Trophoblast cell (in vitro differentiated cells and primary cell): ENCODE measurements around the gene TMEM248.

ENCODE experiments used
- DNase-seq, 2 donors: peaks; one replicate each; pipeline ENCODE4 v3.0.0-alpha.2; 2016
- H2AFZ ChIP-seq: 2 replicates; pipeline ENCODE4 v1.6.1; 2013; ENCODE audit warnings: low read length, moderate library complexity, mild to moderate bottlenecking; ENCODE audit not compliant: insufficient read depth, poor library complexity
- H2AK5ac ChIP-seq: 2 replicates; pipeline ENCODE4 v1.6.1; 2013; ENCODE audit warnings: mild to moderate bottlenecking, low read length
- H2BK120ac ChIP-seq: 2 replicates; pipeline ENCODE4 v1.6.1; 2013; ENCODE audit warnings: low read length, mild to moderate bottlenecking, moderate library complexity; ENCODE audit not compliant: insufficient read depth, poor library complexity
- H2BK12ac ChIP-seq: 2 replicates; pipeline ENCODE4 v1.6.1; 2013; ENCODE audit warnings: mild to moderate bottlenecking, low read length, moderate library complexity
- H2BK5ac ChIP-seq: 2 replicates; pipeline ENCODE4 v1.6.1; 2013; ENCODE audit warnings: low read length, low read depth, moderate library complexity, mild to moderate bottlenecking; ENCODE audit not compliant: poor library complexity
- H3K14ac ChIP-seq: 2 replicates; pipeline ENCODE4 v1.6.1; 2013; ENCODE audit warnings: mild to moderate bottlenecking, low read length
- H3K18ac ChIP-seq: 2 replicates; pipeline ENCODE4 v1.6.1; 2013; ENCODE audit warnings: mild to moderate bottlenecking, low read length
- H3K23ac ChIP-seq: 2 replicates; pipeline ENCODE4 v1.6.1; 2013; ENCODE audit warnings: low read length
- H3K27ac ChIP-seq: 2 replicates; pipeline ENCODE4 v1.5.1; 2013; ENCODE audit warnings: low read depth, mild to moderate bottlenecking, inconsistent platforms, low read length, moderate library complexity
- H3K27me3 ChIP-seq: 2 replicates; pipeline ENCODE4 v1.6.1; 2013; ENCODE audit warnings: inconsistent platforms, mild to moderate bottlenecking, low read length, moderate library complexity; ENCODE audit not compliant: insufficient read depth
- H3K36me3 ChIP-seq, 2 experiments: 1 replicate in 1 of 2; 2 replicates in 1 of 2; pipeline ENCODE4 v1.6.1; 2013; ENCODE audit warnings: low read length in 2 of 2, mild to moderate bottlenecking in 2 of 2, moderate library complexity in 1 of 2; ENCODE audit not compliant: insufficient read depth in 2 of 2, control insufficient read depth in 1 of 2
- H3K4ac ChIP-seq: 2 replicates; pipeline ENCODE4 v1.6.1; 2013; ENCODE audit warnings: low read depth, mild to moderate bottlenecking, low read length, moderate library complexity
- H3K4me1 ChIP-seq, 2 experiments: 1 replicate in 1 of 2; 2 replicates in 1 of 2; pipeline ENCODE4 v1.6.1; 2013; ENCODE audit warnings: low read length in 2 of 2, mild to moderate bottlenecking in 2 of 2, moderate library complexity in 1 of 2; ENCODE audit not compliant: insufficient read depth in 2 of 2, control insufficient read depth in 1 of 2
- H3K4me2 ChIP-seq: 2 replicates; pipeline ENCODE4 v1.6.1; 2013; ENCODE audit warnings: inconsistent platforms, mild to moderate bottlenecking, low read length, moderate library complexity
- H3K4me3 ChIP-seq: 2 replicates; pipeline ENCODE4 v1.5.1; 2013; ENCODE audit warnings: mild to moderate bottlenecking, low read depth, low read length, inconsistent platforms
- H3K79me1 ChIP-seq: one replicate; pipeline ENCODE4 v1.6.1; 2013; ENCODE audit warnings: low read length
- H3K79me2 ChIP-seq: 2 replicates; pipeline ENCODE4 v1.6.1; 2013; ENCODE audit warnings: low read length, mild to moderate bottlenecking; ENCODE audit not compliant: control insufficient read depth, insufficient read depth, poor library complexity
- H3K9ac ChIP-seq: 2 replicates; pipeline ENCODE4 v1.6.1; 2013; ENCODE audit warnings: mild to moderate bottlenecking, low read length
- H3K9me3 ChIP-seq: 2 replicates; pipeline ENCODE4 v1.6.1; 2013; ENCODE audit warnings: low read depth, mild to moderate bottlenecking, control low read depth, inconsistent platforms, low read length; ENCODE audit not compliant: insufficient read depth
- H4K12ac ChIP-seq: 2 replicates; pipeline ENCODE4 v1.6.1; 2013; ENCODE audit warnings: low read depth, mild to moderate bottlenecking, low read length, moderate library complexity
- H4K8ac ChIP-seq: 2 replicates; pipeline ENCODE4 v1.6.1; 2013; ENCODE audit warnings: low read depth, mild to moderate bottlenecking, low read length, moderate library complexity
- H4K91ac ChIP-seq: one replicate; pipeline ENCODE4 v1.6.1; 2013; ENCODE audit warnings: low read depth, mild to moderate bottlenecking, low read length, moderate library complexity
- WGBS: extraction: QIAGEN DNeasy Blood & Tissue Kit; methylation state at CpG from one replicate; pipeline ENCODE4 v1.1.7; 2013; ENCODE audit warnings: missing lambda C conversion rate; ENCODE audit not compliant: insufficient read length, insufficient coverage; ENCODE audit errors: extremely low coverage; 5-methylcytosine and 5-hydroxymethylcytosine counted together

Gene TMEM248

DNA sequence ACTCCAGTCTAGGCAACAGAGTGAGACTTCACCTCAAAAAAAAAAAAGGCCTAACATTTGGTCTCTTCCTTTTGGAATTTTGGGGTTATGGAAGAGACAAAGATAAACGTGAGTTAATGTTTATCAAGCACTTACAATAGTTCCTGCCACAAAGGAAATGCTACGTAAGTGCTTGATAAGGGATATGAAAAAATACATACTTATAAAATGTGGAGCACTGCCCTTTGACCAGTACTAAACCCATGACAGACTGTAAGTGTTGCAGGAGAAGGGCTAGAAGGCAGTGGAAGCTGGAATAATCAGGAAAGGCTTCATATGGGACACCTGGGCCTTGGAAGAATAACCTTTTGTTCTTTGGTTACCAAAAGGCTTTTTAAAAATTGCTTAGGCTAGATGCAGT lies 25.5 kb downstream of the TMEM248 start:
- Histone ChIP-seq H4K8ac (no peak overlapping the region), H2BK5ac (no peak overlapping the region), H3K4me2 (no peak overlapping the region), H2BK12ac (no peak overlapping the region), H3K9me3 (no peaks in the 10 kb centered on the region), H4K91ac (no peak overlapping the region), H3K79me1 (peaks cover under 1% of the 10 kb centered on the region), H3K4ac (no peak overlapping the region), H3K27ac (no peak overlapping the region), H3K14ac (no peak overlapping the region), H3K9ac (no peak overlapping the region), H2BK120ac (no peak overlapping the region), H3K18ac (no peak overlapping the region), H2AFZ (no peak overlapping the region), H3K23ac (no peak overlapping the region), H4K12ac (no peak overlapping the region), H3K27me3 (no peaks in the 10 kb centered on the region), H3K36me3 (peaks cover 48 to 52% of the 10 kb centered on the region in 2 experiments), H3K4me3 (no peak overlapping the region), H2AK5ac (no peak overlapping the region), H3K79me2 (no peaks in the 10 kb centered on the region), H3K4me1 (no peaks in the 10 kb centered on the region)
- DNase-seq = no peak
- WGBS = no CpG with 5 or more reads among the region's 2 CpGs

DNA sequence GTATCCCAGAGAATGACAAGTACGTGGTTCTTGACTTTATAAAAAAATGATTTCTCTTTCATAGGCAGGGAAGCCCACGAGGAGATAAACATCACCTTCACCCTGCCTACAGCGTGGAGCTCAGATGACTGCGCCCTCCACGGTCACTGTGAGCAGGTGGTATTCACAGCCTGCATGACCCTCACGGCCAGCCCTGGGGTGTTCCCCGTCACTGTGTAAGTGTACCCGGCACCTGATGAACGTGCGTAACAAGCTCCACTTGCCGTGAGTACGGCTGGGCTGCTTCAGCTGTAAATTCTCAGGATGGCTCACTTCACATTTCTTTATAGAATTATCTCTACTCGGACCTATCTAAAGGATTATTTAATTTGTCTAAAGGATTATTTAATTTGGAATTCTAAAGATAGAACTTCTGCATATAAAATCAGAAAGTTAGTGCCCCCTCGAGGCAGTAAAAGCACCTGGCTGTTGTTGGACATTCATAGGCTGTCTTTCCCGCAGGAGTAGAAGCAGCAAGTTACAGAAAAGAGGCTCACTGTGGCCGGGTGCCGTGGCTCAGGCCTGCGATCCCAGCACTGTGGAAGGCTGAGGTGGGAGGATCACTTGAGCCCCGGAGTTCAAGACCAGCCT lies 27.6 kb downstream of the TMEM248 start:
- Histone ChIP-seq H2AFZ (no peak overlapping the region), H3K79me1 (peaks cover 7% of the 10 kb centered on the region), H3K79me2 (no peaks in the 10 kb centered on the region), H4K12ac (no peak overlapping the region), H3K4me2 (no peak overlapping the region), H3K9me3 (no peaks in the 10 kb centered on the region), H3K4me3 (no peak overlapping the region), H3K27me3 (no peaks in the 10 kb centered on the region), H4K91ac (no peak overlapping the region), H3K14ac (no peak overlapping the region), H3K4me1 (peaks cover 9 to 10% of the 10 kb centered on the region in 2 experiments), H3K18ac (no peak overlapping the region), H2BK12ac (no peak overlapping the region), H3K4ac (no peak overlapping the region), H4K8ac (no peak overlapping the region), H3K27ac (no peak overlapping the region), H3K36me3 (peaks cover 48% of the 10 kb centered on the region in 2 experiments), H3K23ac (no peak overlapping the region), H2AK5ac (no peak overlapping the region), H3K9ac (no peak overlapping the region), H2BK120ac (no peak overlapping the region), H2BK5ac (no peak overlapping the region)
- WGBS = no CpG with 5 or more reads among the region's 19 CpGs
- DNase-seq = no peak

DNA sequence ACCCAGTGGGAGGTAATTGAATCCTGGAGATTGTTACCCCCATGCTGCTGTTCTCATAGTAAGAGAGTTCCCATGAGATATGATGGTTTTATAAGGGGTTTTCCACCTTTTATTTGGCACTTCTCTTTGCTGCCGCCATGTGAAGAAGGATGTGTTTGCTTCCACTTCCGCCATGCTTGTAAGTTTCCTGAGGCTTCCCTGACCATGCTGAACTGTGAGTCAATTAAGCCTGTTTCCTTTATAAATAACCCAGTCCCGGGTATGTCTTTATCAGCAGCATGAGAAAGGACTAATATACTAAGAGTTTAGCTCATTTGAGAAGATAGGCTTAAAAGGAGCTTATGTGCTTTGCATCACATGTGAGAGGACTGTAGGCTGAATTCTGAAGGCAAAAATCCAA lies 29.3 kb downstream of the TMEM248 start:
- no peaks in the 10 kb centered on the region for H3K79me2 ChIP-seq
- no peak overlapping the region for H3K14ac ChIP-seq
- no peak for DNase-seq
- H2AK5ac ChIP-seq = no peak overlapping the region
- no peaks in the 10 kb centered on the region for H3K9me3 ChIP-seq
- H3K27me3 ChIP-seq = no peaks in the 10 kb centered on the region
- peaks cover 9 to 10% of the 10 kb centered on the region in 2 experiments for H3K4me1 ChIP-seq
- peaks cover 42 to 53% of the 10 kb centered on the region in 2 experiments for H3K36me3 ChIP-seq
- H2BK12ac ChIP-seq = no peak overlapping the region
- no peak overlapping the region for H3K4me3 ChIP-seq
- no peak overlapping the region for H3K4me2 ChIP-seq
- H4K8ac ChIP-seq = no peak overlapping the region
- H2BK5ac ChIP-seq = no peak overlapping the region
- no peak overlapping the region for H2BK120ac ChIP-seq
- no peak overlapping the region for H3K27ac ChIP-seq
- no peak overlapping the region for H3K18ac ChIP-seq
- H2AFZ ChIP-seq = no peak overlapping the region
- H3K23ac ChIP-seq = no peak overlapping the region
- H4K91ac ChIP-seq = no peak overlapping the region
- WGBS = no CpG with 5 or more reads among the region's 3 CpGs
- no peak overlapping the region for H3K4ac ChIP-seq
- H4K12ac ChIP-seq = no peak overlapping the region
- H3K79me1 ChIP-seq = peaks cover 7% of the 10 kb centered on the region
- H3K9ac ChIP-seq = no peak overlapping the region

DNA sequence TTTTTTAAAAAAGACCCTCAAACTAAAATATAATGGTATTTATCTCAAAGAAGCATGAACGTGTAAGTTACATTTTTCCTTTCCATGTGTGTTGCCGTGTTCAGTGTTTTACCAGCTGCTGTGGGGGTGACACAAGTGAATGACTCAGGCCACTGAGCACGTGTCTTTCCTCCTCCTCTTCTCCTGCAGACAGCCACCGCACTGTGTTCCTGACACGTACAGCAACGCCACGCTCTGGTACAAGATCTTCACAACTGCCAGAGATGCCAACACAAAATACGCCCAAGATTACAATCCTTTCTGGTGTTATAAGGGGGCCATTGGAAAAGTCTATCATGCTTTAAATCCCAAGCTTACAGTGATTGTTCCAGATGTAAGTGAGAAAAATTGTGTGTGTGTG lies 29.7 kb downstream of the TMEM248 start:
- no peaks in the 10 kb centered on the region for H3K9me3 ChIP-seq
- no CpG with 5 or more reads among the region's 8 CpGs for WGBS
- H4K91ac ChIP-seq = no peak overlapping the region
- H3K36me3 ChIP-seq = peaks cover 40 to 55% of the 10 kb centered on the region in 2 experiments
- no peaks in the 10 kb centered on the region for H3K79me2 ChIP-seq
- H2BK120ac ChIP-seq = no peak overlapping the region
- peaks cover 7% of the 10 kb centered on the region for H3K79me1 ChIP-seq
- H3K4me3 ChIP-seq = no peak overlapping the region
- no peak overlapping the region for H3K4me2 ChIP-seq
- no peak overlapping the region for H4K8ac ChIP-seq
- no peak overlapping the region for H3K18ac ChIP-seq
- no peak overlapping the region for H3K9ac ChIP-seq
- no peak overlapping the region for H2BK5ac ChIP-seq
- H2AK5ac ChIP-seq = no peak overlapping the region
- H2BK12ac ChIP-seq = no peak overlapping the region
- H3K14ac ChIP-seq = no peak overlapping the region
- H4K12ac ChIP-seq = no peak overlapping the region
- DNase-seq = no peak
- no peak overlapping the region for H3K23ac ChIP-seq
- no peak overlapping the region for H3K4ac ChIP-seq
- no peaks in the 10 kb centered on the region for H3K27me3 ChIP-seq
- no peak overlapping the region for H2AFZ ChIP-seq
- H3K4me1 ChIP-seq = peaks cover 9 to 10% of the 10 kb centered on the region in 2 experiments
- H3K27ac ChIP-seq = no peak overlapping the region
